IMR-90 (cell line): ENCODE measurements around the gene CAMTA1. TPM values are rescaled to one million over a fixed set of nuclear protein-coding genes. Genes with fewer than 3 reads are reported as not detected.

Experiments used
- ATAC-seq: fragments of 200-7000 bp; cut with Tn5 transposase; 2 replicates; pipeline ENCODE4 v1.9.1; 2020; ENCODE audit warnings: low read depth, mild to moderate bottlenecking, moderate library complexity
- BruUV-seq: library from RNA; stranded (reverse); fragments of 400-500 nt; replicated peaks from 2 replicates; lab custom pipeline; 2021; lab: Mats Ljungman, UMichigan
- CTCF ChIA-PET: fragments of 300-600 bp; formaldehyde crosslinking; extraction: SDS; loops from one replicate; lab custom pipeline; 2021; ENCODE audit warnings: antibody characterized with exemption; lab: Yijun Ruan, JAX
- POLR2A ChIA-PET: fragments of 300-600 bp; sonication (Branson Sonifier 250); formaldehyde crosslinking; loops from one replicate; lab custom pipeline; 2022; ENCODE audit warnings: antibody characterized with exemption; ENCODE audit not compliant: unreplicated experiment; lab: Charles Lee
- DNase-seq: peaks from one replicate; pipeline ENCODE4 v3.0.0; 2013
- H2AFZ ChIP-seq: replicated peaks from 2 replicates; pipeline ENCODE3; 2013; ENCODE audit warnings: low read length, mild to moderate bottlenecking; ENCODE audit not compliant: poor library complexity
- H2AK5ac ChIP-seq: 2 replicates; pipeline ENCODE4 v1.6.1; 2013; ENCODE audit warnings: low read depth, low read length, inconsistent platforms
- H2AK9ac ChIP-seq: replicated peaks from 2 replicates; pipeline ENCODE3; 2013; ENCODE audit warnings: mild to moderate bottlenecking, low read depth, low read length, moderate library complexity; ENCODE audit not compliant: poor library complexity
- H2BK120ac ChIP-seq: 2 replicates; pipeline ENCODE4 v1.6.1; 2013; ENCODE audit warnings: low read depth, low read length, inconsistent platforms
- H2BK15ac ChIP-seq: 3 replicates; pipeline ENCODE4 v1.6.1; 2013; ENCODE audit warnings: low read depth, low read length, inconsistent platforms
- H2BK20ac ChIP-seq: 2 replicates; pipeline ENCODE4 v1.6.1; 2013; ENCODE audit warnings: low read depth, mild to moderate bottlenecking, inconsistent platforms, low read length, moderate library complexity
- H2BK5ac ChIP-seq: 2 replicates; pipeline ENCODE4 v1.6.1; 2013; ENCODE audit warnings: mild to moderate bottlenecking, low read depth, low read length, inconsistent platforms; ENCODE audit not compliant: poor library complexity, severe bottlenecking
- H3K14ac ChIP-seq: replicated peaks from 2 replicates; pipeline ENCODE4 v1.6.1; 2013; ENCODE audit warnings: low read depth, low read length, inconsistent platforms
- H3K18ac ChIP-seq: 2 replicates; pipeline ENCODE4 v1.6.1; 2013; ENCODE audit warnings: low read depth, low read length, control low read depth
- H3K23ac ChIP-seq: 2 replicates; pipeline ENCODE4 v1.6.1; 2013; ENCODE audit warnings: low read depth, low read length, inconsistent platforms
- H3K27ac ChIP-seq: 2 replicates; pipeline ENCODE4 v1.5.1; 2013; ENCODE audit warnings: mild to moderate bottlenecking, control low read depth, low read length; ENCODE audit not compliant: insufficient read depth
- H3K27me3 ChIP-seq: 2 replicates; pipeline ENCODE4 v1.6.1; 2013; ENCODE audit warnings: low read length; ENCODE audit not compliant: control insufficient read depth, insufficient read depth
- H3K36me3 ChIP-seq: 2 replicates; pipeline ENCODE4 v1.6.1; 2013; ENCODE audit warnings: low read length, mixed read lengths; ENCODE audit not compliant: control insufficient read depth, insufficient read depth
- H3K4ac ChIP-seq: 2 replicates; pipeline ENCODE4 v1.6.1; 2013; ENCODE audit warnings: low read depth, low read length, inconsistent platforms
- H3K4me1 ChIP-seq: 2 replicates; pipeline ENCODE4 v1.6.1; 2013; ENCODE audit warnings: low read length, mixed read lengths; ENCODE audit not compliant: control insufficient read depth, insufficient read depth
- H3K4me2 ChIP-seq: 2 replicates; pipeline ENCODE4 v1.6.1; 2013; ENCODE audit warnings: low read depth, mild to moderate bottlenecking, control low read depth, low read length, moderate library complexity
- H3K4me3 ChIP-seq: 2 replicates; pipeline ENCODE4 v1.5.1; 2013; ENCODE audit warnings: low read depth, mild to moderate bottlenecking, control low read depth, low read length, moderate library complexity; ENCODE audit not compliant: insufficient read depth
- H3K56ac ChIP-seq: 2 replicates; pipeline ENCODE4 v1.6.1; 2013; ENCODE audit warnings: low read length, inconsistent platforms; ENCODE audit not compliant: insufficient read depth; ENCODE audit errors: extremely low read depth
- H3K79me1 ChIP-seq, 2 experiments: 2 replicates each; pipeline ENCODE4 v1.6.1; 2013; ENCODE audit warnings: low read length in 2 of 2, inconsistent platforms in 1 of 2, low read depth in 1 of 2
- H3K9ac ChIP-seq: 2 replicates; pipeline ENCODE4 v1.6.1; 2013; ENCODE audit warnings: low read depth, low read length, control low read depth
- H3K9me1 ChIP-seq: 2 replicates; pipeline ENCODE4 v1.6.1; 2013; ENCODE audit warnings: low read length, inconsistent platforms; ENCODE audit not compliant: insufficient read depth
- H3K9me3 ChIP-seq: 2 replicates; pipeline ENCODE4 v1.6.1; 2013; ENCODE audit warnings: low read length; ENCODE audit not compliant: control insufficient read depth, insufficient read depth
- H4K20me1 ChIP-seq: 2 replicates; pipeline ENCODE4 v1.6.1; 2013; ENCODE audit warnings: low read length, inconsistent platforms; ENCODE audit not compliant: insufficient read depth
- H4K5ac ChIP-seq: 2 replicates; pipeline ENCODE4 v1.6.1; 2013; ENCODE audit warnings: mild to moderate bottlenecking, low read depth, low read length, control low read depth
- H4K8ac ChIP-seq, 2 experiments: 2 replicates each; pipeline ENCODE4 v1.6.1; 2013; ENCODE audit warnings: low read depth in 2 of 2, low read length in 2 of 2, control low read depth in 1 of 2, inconsistent platforms in 1 of 2
- H4K91ac ChIP-seq: 2 replicates; pipeline ENCODE4 v1.6.1; 2013; ENCODE audit warnings: low read depth, low read length, inconsistent platforms; ENCODE audit not compliant: insufficient read depth
- BHLHE40 ChIP-seq: fragments of 150-350 bp; IDR thresholded peaks from 2 replicates; pipeline ENCODE4 v1.6.1; 2016; ENCODE audit warnings: mild to moderate bottlenecking, low read depth, low read length
- CEBPB ChIP-seq: IDR thresholded peaks from 2 replicates; pipeline ENCODE4 v1.6.1; 2012; ENCODE audit warnings: low read depth, low read length, improper control_type of control experiment
- CHD1 ChIP-seq: IDR thresholded peaks from 2 replicates; pipeline ENCODE4 v1.6.1; 2012; ENCODE audit warnings: low read depth, low read length, improper control_type of control experiment
- CTCF ChIP-seq: conservative IDR thresholded peaks from 2 replicates; pipeline ENCODE4 v1.5.1; 2012; ENCODE audit warnings: mild to moderate bottlenecking, low read depth, low read length, improper control_type of control experiment
- ELK1 ChIP-seq: fragments of 150-350 bp; IDR thresholded peaks from 2 replicates; pipeline ENCODE4 v1.6.1; 2016; ENCODE audit warnings: low read depth, mild to moderate bottlenecking, low read length, moderate library complexity, borderline replicate concordance
- FOS ChIP-seq: fragments of 150-350 bp; IDR thresholded peaks from 2 replicates; pipeline ENCODE4 v1.6.1; 2016; ENCODE audit warnings: low read depth, low read length
- MAFK ChIP-seq: IDR thresholded peaks from 2 replicates; pipeline ENCODE4 v1.6.1; 2012; ENCODE audit warnings: low read depth, low read length, improper control_type of control experiment
- MAZ ChIP-seq: IDR thresholded peaks from 2 replicates; pipeline ENCODE4 v1.6.1; 2012; ENCODE audit warnings: low read depth, mild to moderate bottlenecking, low read length, improper control_type of control experiment, moderate library complexity, borderline replicate concordance
- MXI1 ChIP-seq: IDR thresholded peaks from 2 replicates; pipeline ENCODE4 v1.6.1; 2012; ENCODE audit warnings: low read depth, mild to moderate bottlenecking, low read length, moderate library complexity, borderline replicate concordance
- NFE2L2 ChIP-seq: fragments of 150-350 bp; IDR thresholded peaks from 2 replicates; pipeline ENCODE4 v1.6.1; 2016; ENCODE audit warnings: low read depth, mild to moderate bottlenecking, low read length
- POLR2A ChIP-seq: IDR thresholded peaks from 2 replicates; pipeline ENCODE4 v1.6.1; 2012; ENCODE audit warnings: mild to moderate bottlenecking, low read depth, low read length
- RAD21 ChIP-seq: IDR thresholded peaks from 2 replicates; pipeline ENCODE4 v1.6.1; 2012; ENCODE audit warnings: low read length, improper control_type of control experiment
- RCOR1 ChIP-seq: IDR thresholded peaks from 2 replicates; pipeline ENCODE4 v1.6.1; 2012; ENCODE audit warnings: mild to moderate bottlenecking, low read length, improper control_type of control experiment; ENCODE audit not compliant: insufficient replicate concordance
- RFX5 ChIP-seq: IDR thresholded peaks from 2 replicates; pipeline ENCODE4 v1.8.0; 2012; ENCODE audit warnings: low read depth, mild to moderate bottlenecking, low read length, moderate library complexity
- SMC3 ChIP-seq: fragments of 150-350 bp; IDR thresholded peaks from 2 replicates; pipeline ENCODE4 v1.6.1; 2016; ENCODE audit warnings: low read depth, mild to moderate bottlenecking, antibody characterized with exemption, low read length, moderate library complexity
- USF2 ChIP-seq: fragments of 150-350 bp; IDR thresholded peaks from 2 replicates; pipeline ENCODE4 v1.6.1; 2017; ENCODE audit warnings: mild to moderate bottlenecking, antibody characterized with exemption, low read length, low read depth
- WGBS, 2 experiments: methylation state at CpG; one replicate each; pipeline versions ENCODE4 v1.1.5 to v1.1.7; 2013; ENCODE audit warnings: missing lambda C conversion rate in 2 of 2; ENCODE audit not compliant: insufficient read length in 1 of 2; ENCODE audit errors: extremely low coverage in 2 of 2; 5-methylcytosine and 5-hydroxymethylcytosine counted together
- dilution Hi-C: fragments of 300-500 bp; cut with HindIII; formaldehyde crosslinking; loops from one replicate; pipeline ENCODE4 v1.14.3; 2018; ENCODE audit warnings: low sequenced_read_pairs; ENCODE audit not compliant: unreplicated experiment
- in situ Hi-C: fragments of 300-500 bp; cut with MboI; formaldehyde crosslinking; loops from 3 replicates; pipeline ENCODE4 v1.14.3; 2019; ENCODE audit warnings: low sequenced_read_pairs, inconsistent platforms, mixed read lengths
- intact Hi-C: fragments of 100-400 bp; cut with micrococcal nuclease; formaldehyde crosslinking; loops from 2 replicates; pipeline ENCODE4 v1.10.0; 2022
- polyA plus RNA-seq, 3 experiments: library from polyadenylated mRNA; depleted of rRNA; stranded (reverse); fragments of >200 nt; gene quantifications; 2 replicates each; pipeline ENCODE4 v1.2.3, GENCODE V29; 2012; ENCODE audit warnings: low replicate concordance in 1 of 3
- total RNA-seq: library from RNA; depleted of rRNA; stranded (reverse); fragments of >200 nt; gene quantifications from 2 replicates; pipeline ENCODE4 v1.2.3, GENCODE V29; 2012

The CAMTA1 gene
- total and polyA plus RNA-seq, 2 of the 4 experiments (the other 2 are of a cell fraction), result 35.5 to 74.3 TPM

GRCh38 chr1:7420470-7421100 lies 635.3 kb downstream of the CAMTA1 start:
- DNase-seq (no peak), ATAC-seq (no peak)
- Histone ChIP-seq H3K4me1 (peaks cover 5% of the 10 kb centered on the region; the same call in 1 of the 2 replicates), H4K20me1 (no peaks in the 10 kb centered on the region), H2BK120ac (no peak overlapping the region), H4K8ac (no peak overlapping the region), H3K36me3 (no peaks in the 10 kb centered on the region), H4K91ac (no peak overlapping the region), H3K9me1 (0 out of 2 replicates have a peak, but pooled peaks cover 2% of the 10 kb centered on the region), H3K27me3 (no peaks in the 10 kb centered on the region), H2BK20ac (no peak overlapping the region), H3K4me3 (no peak overlapping the region), H3K27ac (no peak overlapping the region), H3K18ac (no peak overlapping the region), H2AK5ac (no peak overlapping the region), H3K14ac (no peak overlapping the region), H3K4me2 (no peak overlapping the region), H2AK9ac (peak overlapping the region; percentile 9), H3K79me1 (no peaks in the 10 kb centered on the region), H3K9ac (no peak overlapping the region), H3K23ac (no peak overlapping the region), H3K4ac (no peak overlapping the region), H2BK15ac (no peak overlapping the region), H4K5ac (no peak overlapping the region), H3K56ac (no peak overlapping the region), H3K9me3 (no peaks in the 10 kb centered on the region), H2BK5ac (no peak overlapping the region), H2AFZ (peak overlapping the region; percentile 18)
- 50% methylated on average over 1 of the region's 6 CpGs; no CpG with 5 or more reads in 1 of the 2 experiments for WGBS, 2 experiments
- intact Hi-C loops, result no loop called here
- CTCF ChIA-PET, result interaction anchor here (0.5 kb wide), 1 partner anchor 30 kb away, joined by 3 read pairs; no protein-coding TSS in a partner anchor
- no TSS peak for BruUV-seq
- in situ Hi-C loops, result no loop called here
- POLR2A ChIA-PET, result no interaction called here
- dilution Hi-C loops, result no loop called here
- no peak for TF ChIP-seq RFX5
- no peak for TF ChIP-seq USF2
- TF ChIP-seq NFE2L2, result no peak
- no peak for TF ChIP-seq MXI1
- TF ChIP-seq CEBPB, result no peak
- TF ChIP-seq ELK1, result no peak
- TF ChIP-seq POLR2A, result no peak
- no peak for TF ChIP-seq FOS
- TF ChIP-seq CHD1, result no peak
- TF ChIP-seq BHLHE40, result no peak
- TF ChIP-seq CTCF, result no peak
- no peak for TF ChIP-seq MAFK
- TF ChIP-seq RAD21, result no peak
- no peak for TF ChIP-seq SMC3
- no peak for TF ChIP-seq MAZ
- no peak for TF ChIP-seq RCOR1
